ENCODE results near the gene PFN1. TPM values are rescaled to one million over a fixed set of nuclear protein-coding genes. Genes with fewer than 3 reads are reported as not detected.

PFN1 gene
- total and polyA plus RNA-seq, 10 of the 15 experiments (the other 5 are each of a cell fraction or from before 2014, with no cell fraction given): 154 to 3,892 (median 1,918) TPM

GRCh38 chr17:4938069-4938491 lies 10.2 kb downstream of the PFN1 start:
- ATAC-seq (no peak), FAIRE-seq (no peak), DNase-seq (ENCODE audit: low read depth, low spot score) (no peak)
- Histone ChIP-seq H3K4me3 (peak overlapping the region; percentile 92; the same call in 1 of the 2 replicates), H3K4me2 (ENCODE audit: control insufficient read depth, insufficient read depth) (peak overlapping the region; percentile 98), H3K27ac (ENCODE audit: control insufficient read depth, insufficient read depth) (no peak overlapping the region), H3K4me1 (ENCODE audit: control insufficient read depth, insufficient read depth, low read length) (peaks cover 32% of the 10 kb centered on the region), H3K9ac (ENCODE audit: control insufficient read depth, insufficient read depth, low read length) (peak overlapping the region; percentile 98), H3K9me3 (replicated peaks; ENCODE audit: control insufficient read depth, insufficient read depth, low read length) (no peaks in the 10 kb centered on the region), H2AFZ (ENCODE audit: control insufficient read depth, low read depth, low read length) (no peak overlapping the region), H3K27me3 (replicated peaks in 1 of 2; ENCODE audit: control insufficient read depth in 2 of 2, insufficient read depth in 2 of 2, low read length in 1 of 2) (no peaks in the 10 kb centered on the region), H3K36me3 (ENCODE audit: control insufficient read depth in 2 of 2, insufficient read depth in 2 of 2, low read length in 1 of 2) (peaks cover 11 to 23% of the 10 kb centered on the region in 2 experiments), H4K20me1 (ENCODE audit: control insufficient read depth, insufficient read depth) (no peaks in the 10 kb centered on the region), H3K79me2 (ENCODE audit: control insufficient read depth, insufficient read depth, low read length) (peaks cover 50% of the 10 kb centered on the region)
- in situ Hi-C loops (cut with MboI): no loop called here
- ChIA-PET CTCF (interaction anchor here (0.7 to 3.5 kb wide), 2 partner anchors 29 to 33 kb away, joined by 3 to 18 read pairs; no protein-coding TSS in a partner anchor), SMC1A (ENCODE audit: uncharacterized antibody, unreplicated experiment) (interaction anchor here (4.5 kb wide), 1 partner anchor 29 kb away, joined by 38 read pairs; the partner anchor contains the start of gene SPAG7), RAD21 (ENCODE audit: unreplicated experiment) (interaction anchor here (2.6 to 2.8 kb wide), 2 partner anchors 28 to 29 kb away, joined by 14 to 31 read pairs; partner anchors contain the start of gene SPAG7), POLR2A (interaction anchor here (1.0 to 1.1 kb wide), 2 partner anchors 29 to 35 kb away, joined by 3 read pairs; partner anchors contain the start of genes CHRNE and SPAG7)
- 97% methylated on average over 11 of the region's 11 CpGs for WGBS (ENCODE audit: insufficient coverage, insufficient replicate concordance, low lambda C conversion rate, missing lambda C conversion rate)
- no peak for TF ChIP-seq RELB (IDR thresholded peaks at IDR 0.05; ENCODE audit: low read depth)
- intact Hi-C loops (cut with micrococcal nuclease; ENCODE audit: unreplicated experiment): no loop called here
- BruUV-seq (replicated peaks): no TSS peak

GRCh38 chr17:4937553-4937952 lies 10.8 kb downstream of the PFN1 start:
- Histone ChIP-seq H3K36me3 (ENCODE audit: control insufficient read depth in 2 of 2, insufficient read depth in 2 of 2, low read length in 1 of 2) (peaks cover 6 to 18% of the 10 kb centered on the region in 2 experiments; a peak in 3 of 4 replicates), H3K4me2 (ENCODE audit: control insufficient read depth, insufficient read depth) (no peak overlapping the region; the same call in 1 of the 2 replicates), H3K79me2 (ENCODE audit: control insufficient read depth, insufficient read depth, low read length) (peaks cover 44% of the 10 kb centered on the region), H3K9ac (ENCODE audit: control insufficient read depth, insufficient read depth, low read length) (no peak overlapping the region), H3K9me3 (replicated peaks; ENCODE audit: control insufficient read depth, insufficient read depth, low read length) (no peaks in the 10 kb centered on the region), H3K27me3 (replicated peaks in 1 of 2; ENCODE audit: control insufficient read depth in 2 of 2, insufficient read depth in 2 of 2, low read length in 1 of 2) (no peaks in the 10 kb centered on the region), H4K20me1 (ENCODE audit: control insufficient read depth, insufficient read depth) (no peaks in the 10 kb centered on the region), H3K4me1 (ENCODE audit: control insufficient read depth, insufficient read depth, low read length) (peaks cover 30% of the 10 kb centered on the region), H2AFZ (ENCODE audit: control insufficient read depth, low read depth, low read length) (no peak overlapping the region), H3K27ac (ENCODE audit: control insufficient read depth, insufficient read depth) (no peak overlapping the region), H3K4me3 (no peak overlapping the region)
- in situ Hi-C loops (cut with MboI) (no loop called here), intact Hi-C loops (cut with micrococcal nuclease; ENCODE audit: unreplicated experiment) (no loop called here)
- DNase-seq (ENCODE audit: low read depth, low spot score) (no peak), ATAC-seq (no peak), FAIRE-seq (no peak)
- POLR2A ChIA-PET: interaction anchor here (0.6 to 1.0 kb wide), 2 partner anchors 16 to 30 kb away, joined by 3 to 5 read pairs; partner anchors contain the start of gene SPAG7
- CTCF ChIA-PET: interaction anchor here (0.7 kb wide), 1 partner anchor 32 kb away, joined by 3 read pairs; no protein-coding TSS in a partner anchor
- RAD21 ChIA-PET (ENCODE audit: unreplicated experiment): no interaction called here
- 90% methylated on average over 16 of the region's 16 CpGs for WGBS (ENCODE audit: insufficient coverage, insufficient replicate concordance, low lambda C conversion rate, missing lambda C conversion rate)
- BruUV-seq (replicated peaks): no TSS peak
- SMC1A ChIA-PET (ENCODE audit: uncharacterized antibody, unreplicated experiment): no interaction called here
- TF ChIP-seq PAX5 (IDR thresholded peaks at IDR 0.05; ENCODE audit: borderline replicate concordance, low read depth, low read length): no peak
- TF ChIP-seq, protein P1, sequence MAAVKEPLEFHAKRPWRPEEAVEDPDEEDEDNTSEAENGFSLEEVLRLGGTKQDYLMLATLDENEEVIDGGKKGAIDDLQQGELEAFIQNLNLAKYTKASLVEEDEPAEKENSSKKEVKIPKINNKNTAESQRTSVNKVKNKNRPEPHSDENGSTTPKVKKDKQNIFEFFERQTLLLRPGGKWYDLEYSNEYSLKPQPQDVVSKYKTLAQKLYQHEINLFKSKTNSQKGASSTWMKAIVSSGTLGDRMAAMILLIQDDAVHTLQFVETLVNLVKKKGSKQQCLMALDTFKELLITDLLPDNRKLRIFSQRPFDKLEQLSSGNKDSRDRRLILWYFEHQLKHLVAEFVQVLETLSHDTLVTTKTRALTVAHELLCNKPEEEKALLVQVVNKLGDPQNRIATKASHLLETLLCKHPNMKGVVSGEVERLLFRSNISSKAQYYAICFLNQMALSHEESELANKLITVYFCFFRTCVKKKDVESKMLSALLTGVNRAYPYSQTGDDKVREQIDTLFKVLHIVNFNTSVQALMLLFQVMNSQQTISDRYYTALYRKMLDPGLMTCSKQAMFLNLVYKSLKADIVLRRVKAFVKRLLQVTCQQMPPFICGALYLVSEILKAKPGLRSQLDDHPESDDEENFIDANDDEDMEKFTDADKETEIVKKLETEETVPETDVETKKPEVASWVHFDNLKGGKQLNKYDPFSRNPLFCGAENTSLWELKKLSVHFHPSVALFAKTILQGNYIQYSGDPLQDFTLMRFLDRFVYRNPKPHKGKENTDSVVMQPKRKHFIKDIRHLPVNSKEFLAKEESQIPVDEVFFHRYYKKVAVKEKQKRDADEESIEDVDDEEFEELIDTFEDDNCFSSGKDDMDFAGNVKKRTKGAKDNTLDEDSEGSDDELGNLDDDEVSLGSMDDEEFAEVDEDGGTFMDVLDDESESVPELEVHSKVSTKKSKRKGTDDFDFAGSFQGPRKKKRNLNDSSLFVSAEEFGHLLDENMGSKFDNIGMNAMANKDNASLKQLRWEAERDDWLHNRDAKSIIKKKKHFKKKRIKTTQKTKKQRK (IDR thresholded peaks at IDR 0.05; ENCODE audit: low read depth, low read length): no peak
- no peak for TF ChIP-seq JUND (IDR thresholded peaks at IDR 0.05; ENCODE audit: low read depth, low read length)
- no peak for TF ChIP-seq HCFC1 (IDR thresholded peaks at IDR 0.05; ENCODE audit: low read length)
- TF ChIP-seq ZNF207 (IDR thresholded peaks at IDR 0.05; ENCODE audit: borderline replicate concordance): no peak
- no peak for TF ChIP-seq RELA (IDR thresholded peaks at IDR 0.05; ENCODE audit: borderline replicate concordance, partially characterized antibody)
- no peak for TF ChIP-seq TAF1 (IDR thresholded peaks at IDR 0.05; ENCODE audit: borderline replicate concordance, low read depth, low read length)
- no peak for TF ChIP-seq RFX5 (IDR thresholded peaks at IDR 0.05; ENCODE audit: low read depth, low read length)
- TF ChIP-seq ZZZ3 (IDR thresholded peaks at IDR 0.05; ENCODE audit: control insufficient read depth, insufficient read length, low read depth): no peak
- TF ChIP-seq, protein P2, sequence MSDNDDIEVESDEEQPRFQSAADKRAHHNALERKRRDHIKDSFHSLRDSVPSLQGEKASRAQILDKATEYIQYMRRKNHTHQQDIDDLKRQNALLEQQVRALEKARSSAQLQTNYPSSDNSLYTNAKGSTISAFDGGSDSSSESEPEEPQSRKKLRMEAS (IDR thresholded peaks at IDR 0.05; ENCODE audit: low read depth, low read length): no peak
- TF ChIP-seq HDGF (IDR thresholded peaks at IDR 0.05): no peak
- TF ChIP-seq CREM (IDR thresholded peaks at IDR 0.05; ENCODE audit: low read depth): no peak

Data from GM12878 (cell line).